HG03103 (cell line): Measurements from ENCODE around the gene ZKSCAN4.
A peak's percentile ranks its signal among the peaks of the same experiment; 100 is the strongest.

Source experiments
- ATAC-seq: cut with Tn5 transposase; IDR thresholded peaks from one replicate; pipeline ENCODE4 v1.9.1; 2021; ENCODE audit warnings: low read depth; ENCODE audit not compliant: unreplicated experiment

The ZKSCAN4 gene

GRCh38 chr6:28251661-28252008 is 434 bp downstream of the ZKSCAN4 start:
- ATAC-seq: no peak

DNA sequence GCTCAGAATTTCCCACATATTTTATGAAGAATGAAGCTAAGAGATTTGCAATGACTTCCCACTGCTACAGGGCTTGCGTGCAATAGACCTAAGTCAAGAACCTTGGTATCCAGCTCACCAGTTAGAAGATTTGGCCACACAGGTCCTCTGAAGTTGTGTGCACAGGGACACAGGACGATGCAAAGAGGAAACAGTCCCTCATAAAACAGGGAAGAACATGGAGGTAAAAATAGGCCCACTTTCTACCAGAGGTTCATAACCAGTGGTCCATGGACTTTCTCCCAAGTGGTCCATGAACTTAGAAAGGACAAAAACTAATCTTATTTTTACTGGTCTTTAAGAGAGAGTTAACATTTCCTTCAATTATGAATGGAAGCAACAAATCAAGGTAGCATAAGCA is 1.3 kb downstream of the ZKSCAN4 start:
- no peak for ATAC-seq

- ATAC-seq: no peak
Measured at GRCh38 chr6:28248916-28249315, 3.2 kb downstream of the ZKSCAN4 start.

GRCh38 chr6:28245206-28245941 is 6.7 kb downstream of the ZKSCAN4 start:
- no peak for ATAC-seq

DNA sequence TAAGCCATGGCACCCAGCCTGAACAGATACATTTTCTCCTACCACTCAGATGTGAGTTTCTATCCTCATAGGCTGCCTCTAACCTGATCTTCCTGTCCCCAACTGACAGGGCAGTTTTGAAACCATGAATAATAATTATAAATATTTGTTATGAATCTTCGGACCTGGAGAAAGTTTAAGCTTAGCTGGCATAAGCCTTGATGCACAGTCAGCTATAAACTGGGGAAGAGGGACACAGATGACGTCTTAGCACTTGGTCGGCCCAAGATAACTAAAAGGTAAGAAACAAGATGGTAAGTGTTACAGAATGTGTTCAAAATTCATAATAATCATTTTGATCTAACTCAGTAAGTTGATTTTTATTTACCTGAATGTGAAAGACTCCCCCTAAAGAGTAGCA is 8.1 kb downstream of the ZKSCAN4 start:
- no peak for ATAC-seq

DNA sequence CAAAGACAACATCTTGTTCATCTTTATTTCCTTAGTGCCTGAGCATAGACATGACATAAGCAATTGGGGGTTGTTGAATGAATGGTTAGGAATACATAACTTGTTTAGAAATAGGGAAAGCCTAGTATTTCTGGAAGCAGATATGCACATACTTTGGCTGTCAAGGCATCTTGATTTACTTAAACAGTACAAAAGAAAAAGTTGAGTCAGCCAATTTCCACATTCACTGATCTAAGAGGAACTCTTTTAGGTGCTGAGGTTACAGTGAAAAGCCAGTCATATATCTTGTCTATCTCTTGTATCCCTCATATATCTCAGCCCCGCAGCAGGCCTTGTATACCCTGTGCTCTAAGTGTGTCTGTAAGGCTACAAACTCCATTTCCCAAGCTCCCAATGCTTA is 11.6 kb downstream of the ZKSCAN4 start:
- ATAC-seq: no peak

- ATAC-seq: no peak
Measured at GRCh38 chr6:28239636-28240035, 12.4 kb downstream of the ZKSCAN4 start.

- no peak for ATAC-seq
Measured at GRCh38 chr6:28235912-28236452, 16.1 kb downstream of the ZKSCAN4 start.

- no peak for ATAC-seq
Measured at GRCh38 chr6:28232785-28233184, 19.3 kb downstream of the ZKSCAN4 start.

DNA sequence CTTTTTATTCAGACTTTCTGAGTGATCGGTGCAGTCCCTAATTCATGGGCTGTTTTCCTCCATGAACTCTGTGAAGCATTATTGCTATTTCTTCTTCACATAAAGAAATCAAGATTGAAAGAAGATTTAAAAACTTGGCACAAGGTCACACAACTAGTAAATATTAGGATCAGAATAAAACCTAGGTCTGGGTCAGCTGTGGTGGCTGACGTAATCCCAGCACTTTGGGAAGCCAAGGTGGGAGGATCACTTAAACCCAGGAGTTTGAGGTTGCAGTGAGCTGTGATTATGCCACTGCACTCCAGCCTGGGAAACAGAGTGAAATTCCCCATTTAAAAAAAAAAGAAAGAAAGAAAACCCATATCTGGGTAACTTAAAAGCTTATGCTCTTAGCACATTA is 25.6 kb downstream of the ZKSCAN4 start:
- no peak for ATAC-seq

DNA sequence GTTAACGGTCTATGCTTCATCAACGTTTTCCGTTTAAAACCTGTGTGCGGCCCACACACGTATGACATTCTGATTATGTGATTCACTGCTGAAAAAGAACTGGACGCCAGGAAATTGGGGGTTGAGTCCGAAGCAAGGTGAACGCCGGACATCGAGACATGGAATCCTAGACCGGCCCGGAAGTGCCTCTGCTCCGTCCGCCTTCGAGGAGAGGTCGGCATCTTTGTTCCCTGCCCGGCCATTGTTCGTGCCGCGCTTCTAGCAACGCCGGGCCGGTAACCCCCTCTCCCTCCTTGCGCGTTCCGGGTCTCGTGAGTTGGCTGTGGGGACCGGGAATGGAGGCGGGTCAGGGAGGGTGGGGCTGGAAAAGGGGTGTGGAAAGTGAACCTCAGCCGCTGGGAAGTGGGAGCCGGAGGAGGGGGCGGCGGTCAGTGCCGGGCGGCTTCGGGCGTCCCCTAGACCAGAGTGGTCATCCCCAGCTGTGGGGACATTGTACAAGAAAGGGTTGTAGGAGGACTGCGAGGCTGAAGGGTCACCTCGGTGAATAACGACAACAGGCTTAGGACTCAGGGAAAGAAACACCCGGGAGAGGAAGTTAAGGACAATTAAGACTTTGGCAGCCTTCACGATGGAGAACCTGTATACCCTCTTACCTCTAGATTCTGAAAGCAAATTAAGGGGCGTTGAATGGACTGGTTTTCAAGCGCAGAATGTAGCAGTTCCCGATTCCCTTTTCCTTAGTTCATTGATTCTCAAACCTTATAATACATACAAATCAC is 26.8 kb downstream of the ZKSCAN4 start, which contains the start of gene ZSCAN9:
ZSCAN9 (plus strand) TSS at position 220 of the 779 bp plus-strand sequence. CDS start 1,810 bp downstream, outside the sequence.
- peak; percentile 69 for ATAC-seq

- ATAC-seq: no peak
Measured at GRCh38 chr6:28224131-28225055, 27.7 kb downstream of the ZKSCAN4 start.

GRCh38 chr6:28220257-28221133 is 31.6 kb downstream of the ZKSCAN4 start:
- no peak for ATAC-seq

GRCh38 chr6:28218312-28219248 is 33.5 kb downstream of the ZKSCAN4 start:
- ATAC-seq: peak; percentile 57

DNA sequence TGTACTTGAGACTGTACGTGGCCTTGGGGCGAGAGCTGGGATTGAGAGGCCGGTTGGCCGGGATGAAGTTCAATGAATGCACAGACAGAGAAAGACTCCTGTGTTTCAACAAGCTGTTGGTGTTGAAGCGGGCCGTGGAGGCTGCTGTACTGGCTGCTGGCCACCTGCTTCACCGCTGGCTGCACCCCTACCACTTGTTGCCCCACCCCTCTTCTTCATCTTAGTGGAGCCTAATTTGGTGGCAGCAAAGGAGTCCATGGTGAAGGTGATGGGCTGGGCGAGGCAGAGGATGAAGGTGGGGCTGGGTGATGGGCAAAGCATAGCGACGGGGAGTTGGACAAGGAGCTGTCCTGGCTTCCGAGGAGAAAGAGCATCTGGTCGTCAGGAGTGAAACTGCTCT is 34.2 kb downstream of the ZKSCAN4 start:
- ATAC-seq: no peak

GRCh38 chr6:28215425-28215824 is 36.6 kb downstream of the ZKSCAN4 start:
- ATAC-seq: no peak

- ATAC-seq: no peak
Measured at GRCh38 chr6:28213213-28213523, 38.9 kb downstream of the ZKSCAN4 start.

GRCh38 chr6:28212510-28213212 is 39.4 kb downstream of the ZKSCAN4 start:
- no peak for ATAC-seq
